ENCODE measurements around the gene ZFP14.

Gene ZFP14

GRCh38 chr19:36417752-36418286, 38.8 kb upstream of the ZFP14 start:
- H3K9me3 Mint-ChIP-seq: peaks cover 44% of the 10 kb centered on the region
- TF ChIP-seq CTCF (IDR thresholded peaks at IDR 0.05; ENCODE audit: unreplicated experiment in 3 of 3): no peak
- peak overlapping the region; percentile 97 to 98 (median 98) for H3K4me3 Mint-ChIP-seq
- H3K4me1 Mint-ChIP-seq: peaks cover 5% of the 10 kb centered on the region
- H3K27ac Mint-ChIP-seq: peak overlapping the region; percentile 95 to 99 (median 98)
- no peaks in the 10 kb centered on the region for H3K27me3 Mint-ChIP-seq (ENCODE audit: low read depth)
- peaks cover 51% of the 10 kb centered on the region for H3K36me3 Mint-ChIP-seq (ENCODE audit: low read depth)

GRCh38 chr19:36409841-36410240, 30.8 kb upstream of the ZFP14 start:
- H3K4me1 Mint-ChIP-seq: no peaks in the 10 kb centered on the region
- no peak overlapping the region for H3K27ac Mint-ChIP-seq
- peaks cover 94% of the 10 kb centered on the region for H3K36me3 Mint-ChIP-seq (ENCODE audit: low read depth)
- H3K27me3 Mint-ChIP-seq (ENCODE audit: low read depth): no peaks in the 10 kb centered on the region
- no peak for TF ChIP-seq CTCF (IDR thresholded peaks at IDR 0.05; ENCODE audit: unreplicated experiment in 3 of 3)
- H3K4me3 Mint-ChIP-seq: no peak overlapping the region
- H3K9me3 Mint-ChIP-seq: peaks cover 73% of the 10 kb centered on the region

GRCh38 chr19:36408101-36408500, 29.1 kb upstream of the ZFP14 start:
- no peaks in the 10 kb centered on the region for H3K27me3 Mint-ChIP-seq (ENCODE audit: low read depth)
- no peak for TF ChIP-seq CTCF (IDR thresholded peaks at IDR 0.05; ENCODE audit: unreplicated experiment in 3 of 3)
- peaks cover 96% of the 10 kb centered on the region for H3K36me3 Mint-ChIP-seq (ENCODE audit: low read depth)
- H3K9me3 Mint-ChIP-seq: peaks cover 74% of the 10 kb centered on the region
- H3K4me3 Mint-ChIP-seq: no peak overlapping the region
- no peak overlapping the region for H3K27ac Mint-ChIP-seq
- no peaks in the 10 kb centered on the region for H3K4me1 Mint-ChIP-seq

- Mint-ChIP-seq H3K4me1 (no peaks in the 10 kb centered on the region), H3K4me3 (no peak overlapping the region), H3K9me3 (peaks cover 70% of the 10 kb centered on the region), H3K36me3 (ENCODE audit: low read depth) (peaks cover 96% of the 10 kb centered on the region), H3K27me3 (ENCODE audit: low read depth) (no peaks in the 10 kb centered on the region), H3K27ac (no peak overlapping the region)
- no peak for TF ChIP-seq CTCF (IDR thresholded peaks at IDR 0.05; ENCODE audit: unreplicated experiment in 3 of 3)
Measured at GRCh38 chr19:36404498-36404897, 25.5 kb upstream of the ZFP14 start.

- Mint-ChIP-seq H3K9me3 (peaks cover 70% of the 10 kb centered on the region), H3K27me3 (ENCODE audit: low read depth) (no peaks in the 10 kb centered on the region), H3K27ac (no peak overlapping the region), H3K36me3 (ENCODE audit: low read depth) (peaks cover 98% of the 10 kb centered on the region), H3K4me3 (no peak overlapping the region), H3K4me1 (no peaks in the 10 kb centered on the region)
- TF ChIP-seq CTCF (IDR thresholded peaks at IDR 0.05; ENCODE audit: unreplicated experiment in 3 of 3): no peak
Measured at GRCh38 chr19:36401475-36401874, 22.5 kb upstream of the ZFP14 start.

GRCh38 chr19:36398571-36398970, 19.6 kb upstream of the ZFP14 start:
- TF ChIP-seq CTCF (IDR thresholded peaks at IDR 0.05; ENCODE audit: unreplicated experiment in 3 of 3): no peak
- Mint-ChIP-seq H3K36me3 (ENCODE audit: low read depth) (peaks cover 96% of the 10 kb centered on the region), H3K9me3 (peaks cover 70% of the 10 kb centered on the region), H3K4me1 (no peaks in the 10 kb centered on the region), H3K27ac (no peak overlapping the region), H3K4me3 (no peak overlapping the region), H3K27me3 (ENCODE audit: low read depth) (no peaks in the 10 kb centered on the region)
